ENCODE results near the gene ZNF202.
"Not testable (repeated sequence)": the region's sequence is repeated elsewhere in the genome, so short reads cannot be mapped to it uniquely, and the experiment has no call there.

The ZNF202 gene

GRCh38 chr11:123740787-123741158 is 687 bp downstream of the ZNF202 start:
- DNase-seq (ENCODE audit: low read depth in 3 of 3), result no peak

DNA sequence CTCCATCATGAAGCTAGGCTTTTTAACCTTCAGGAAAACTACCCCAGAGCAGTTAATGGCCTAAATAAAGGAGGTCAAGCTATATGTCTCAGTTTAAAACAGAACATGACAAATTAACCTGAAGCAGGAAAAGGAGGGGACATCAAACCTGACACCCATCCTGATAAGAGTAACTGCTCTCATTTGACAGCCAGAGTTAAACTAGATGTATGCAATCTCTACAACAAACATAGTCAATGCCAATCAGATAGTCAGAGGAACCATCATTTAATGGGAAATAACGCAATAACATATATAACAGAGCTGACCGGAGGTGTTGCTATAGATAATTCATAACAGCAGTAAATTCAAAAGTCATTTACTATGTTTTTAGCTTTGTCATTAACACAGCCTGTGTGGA is 3.1 kb downstream of the ZNF202 start:
- no peak for DNase-seq (ENCODE audit: low read depth in 3 of 3)

DNA sequence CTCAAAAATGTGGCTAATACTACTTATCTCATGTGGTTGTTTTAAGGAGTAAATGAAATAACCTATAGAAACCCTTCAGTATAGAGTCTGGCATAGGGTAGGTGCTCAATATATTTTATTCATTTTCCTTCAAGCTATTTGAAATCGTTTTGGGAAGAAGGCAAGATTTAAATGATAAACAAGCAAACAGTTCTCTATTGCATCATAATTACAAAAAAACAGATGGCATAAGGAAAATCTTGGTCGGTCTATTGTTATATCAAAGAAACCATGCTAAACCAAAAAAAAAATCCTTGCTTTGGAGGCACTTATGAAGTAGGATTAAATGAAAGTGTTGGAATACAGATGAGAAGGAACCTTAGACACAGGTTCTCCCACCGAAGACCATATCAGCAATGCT is 4.7 kb downstream of the ZNF202 start:
- DNase-seq (ENCODE audit: low read depth in 3 of 3), result no peak

GRCh38 chr11:123729602-123730001 is 11.9 kb downstream of the ZNF202 start:
- DNase-seq (ENCODE audit: low read depth in 3 of 3), result no peak

- no peak for DNase-seq (ENCODE audit: low read depth in 3 of 3)
Observed at GRCh38 chr11:123725995-123726655, 15.3 kb downstream of the ZNF202 start.

GRCh38 chr11:123719452-123719851 is 22.0 kb downstream of the ZNF202 start:
- no peak for DNase-seq (ENCODE audit: low read depth in 3 of 3)

GRCh38 chr11:123718469-123718868 is 23.0 kb downstream of the ZNF202 start:
- DNase-seq (ENCODE audit: low read depth in 3 of 3), result no peak

DNA sequence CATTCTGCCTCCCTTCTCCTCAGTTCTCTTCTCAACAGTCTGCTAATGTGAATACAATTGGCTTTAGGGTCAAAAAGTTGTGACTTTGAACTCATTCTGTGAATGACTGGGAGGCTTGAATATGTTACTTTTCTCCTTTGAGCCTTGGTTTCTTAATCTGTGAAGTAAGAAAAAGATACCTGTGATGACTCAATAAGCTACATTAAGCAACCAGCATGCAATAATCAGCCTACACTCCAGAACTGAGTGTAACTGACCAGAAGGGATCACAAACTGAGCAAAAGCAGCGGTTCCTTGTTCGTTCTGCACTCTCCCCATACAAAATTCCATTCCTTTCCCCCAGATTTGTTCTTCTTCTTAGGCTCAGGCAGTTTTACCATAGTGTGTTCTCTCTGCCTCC is 23.4 kb downstream of the ZNF202 start:
- DNase-seq (ENCODE audit: low read depth in 3 of 3), result no peak

- not testable (repeated sequence) for DNase-seq (ENCODE audit: low read depth in 3 of 3)
Observed at GRCh38 chr11:123712627-123713026, 28.8 kb downstream of the ZNF202 start.

DNA sequence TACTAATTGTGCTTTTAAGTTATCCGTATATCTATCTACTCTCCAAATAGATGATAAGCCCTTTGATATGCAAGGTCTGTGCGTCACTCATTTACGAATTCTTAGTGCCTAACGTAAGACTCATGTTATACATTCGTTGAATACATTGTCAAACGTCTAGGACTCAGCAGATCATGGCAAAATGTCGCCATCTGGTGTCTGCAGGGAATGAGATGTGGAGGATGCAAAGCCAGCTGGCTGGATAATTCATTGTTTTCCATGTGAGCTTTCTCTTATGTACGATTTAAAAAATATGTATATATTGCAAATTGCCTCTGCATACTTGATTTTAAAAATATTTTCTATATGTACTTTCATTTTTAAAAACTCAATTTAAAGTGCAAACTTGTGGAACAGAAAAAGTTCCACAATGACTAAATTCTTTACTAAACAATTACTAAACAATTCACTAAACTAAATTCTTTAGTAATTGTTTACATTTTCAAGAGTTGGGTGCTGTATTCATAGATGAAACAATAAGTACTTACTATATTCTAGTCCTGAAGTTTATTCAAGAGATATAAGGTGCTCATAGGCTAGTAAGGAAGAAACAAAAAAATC is 33.8 kb downstream of the ZNF202 start:
- peak; percentile 31 to 45 (median 33) for DNase-seq (ENCODE audit: low read depth in 3 of 3)

GRCh38 chr11:123707206-123707605 is 34.3 kb downstream of the ZNF202 start:
- no peak for DNase-seq (ENCODE audit: low read depth in 3 of 3)

DNA sequence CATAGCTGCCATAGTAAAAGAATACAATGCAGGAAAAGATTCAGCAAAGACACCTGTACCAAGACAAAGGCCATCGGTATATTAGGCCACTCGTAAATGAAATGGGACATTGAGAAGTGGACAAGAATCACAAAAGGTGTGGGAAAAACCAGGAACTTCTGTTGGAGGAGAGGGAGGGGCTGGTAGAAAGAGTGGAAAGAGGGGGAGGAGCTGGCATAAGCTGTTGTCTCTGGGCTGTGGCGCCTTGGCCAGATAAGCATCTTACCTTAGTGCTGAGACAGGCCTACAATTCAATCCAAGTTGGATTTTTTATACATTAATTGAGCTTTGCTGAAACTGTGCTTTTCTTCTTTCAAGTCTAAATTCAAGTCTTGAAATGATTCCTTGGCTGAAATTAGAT is 37.1 kb downstream of the ZNF202 start:
- no peak for DNase-seq (ENCODE audit: low read depth in 3 of 3)

GRCh38 chr11:123702696-123703095 is 38.8 kb downstream of the ZNF202 start:
- DNase-seq (ENCODE audit: low read depth in 3 of 3), result no peak

DNA sequence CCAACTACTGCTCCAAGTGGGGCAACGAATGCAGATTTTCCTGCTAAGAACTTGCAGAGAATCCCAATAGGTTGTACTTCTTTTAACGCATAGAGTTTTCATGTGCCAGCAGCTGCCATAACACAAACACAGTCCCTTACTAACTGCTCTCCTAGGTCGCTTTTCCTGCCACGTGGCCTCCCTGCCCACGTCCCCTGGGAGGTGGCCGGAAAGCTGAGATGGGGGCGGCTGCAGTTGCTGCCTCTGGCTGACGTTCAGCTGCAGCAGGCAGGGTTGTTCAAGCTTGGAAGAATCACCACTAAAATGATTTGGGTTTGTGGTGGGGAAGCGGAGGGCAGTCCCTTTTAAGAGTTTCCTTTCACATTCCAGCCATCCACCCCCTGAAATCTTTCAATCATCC is 39.3 kb downstream of the ZNF202 start:
- DNase-seq (ENCODE audit: low read depth in 3 of 3), result no peak

DNA sequence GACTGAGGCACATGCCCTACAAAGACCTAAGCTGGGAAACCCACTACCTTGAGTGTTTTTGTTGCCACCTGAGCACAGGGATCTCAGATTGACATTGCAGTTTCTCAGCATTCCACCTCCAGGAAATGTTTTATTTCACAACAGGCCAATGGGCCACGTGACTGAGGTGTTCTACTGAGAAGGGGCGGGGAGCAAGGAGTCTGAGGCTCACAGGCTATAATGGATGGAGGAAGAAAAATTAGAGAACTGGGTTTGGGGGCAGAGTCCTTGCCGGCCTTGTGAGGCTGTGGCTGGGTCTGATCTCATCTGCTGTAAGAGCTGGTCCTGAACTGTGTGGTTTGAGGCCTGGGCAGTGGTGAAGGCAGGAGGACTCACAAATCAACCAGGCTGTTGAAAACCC is 40.7 kb downstream of the ZNF202 start:
- DNase-seq (ENCODE audit: low read depth in 3 of 3), result no peak

GRCh38 chr11:123698546-123699127 is 42.8 kb downstream of the ZNF202 start:
- no peak for DNase-seq (ENCODE audit: low read depth in 3 of 3)

DNA sequence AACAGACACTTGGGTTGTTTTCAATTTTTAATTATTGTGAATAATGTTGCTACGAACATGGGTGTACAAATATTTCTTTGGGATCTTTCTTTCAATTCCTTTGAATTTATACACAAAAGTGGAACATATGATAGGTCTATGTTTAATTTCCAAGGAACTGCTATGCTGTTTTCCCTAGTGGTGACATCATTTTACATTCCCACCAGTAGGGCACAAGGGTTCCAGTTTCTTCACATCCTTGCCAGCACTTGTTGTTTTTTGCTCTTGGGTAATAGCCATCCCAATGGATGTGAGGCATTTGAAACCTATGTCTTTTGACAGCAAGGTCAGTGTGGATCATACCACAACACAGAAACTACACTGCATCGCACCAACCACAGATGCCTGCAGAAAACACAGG is 45.3 kb downstream of the ZNF202 start:
- DNase-seq (ENCODE audit: low read depth in 3 of 3), result no peak

DNA sequence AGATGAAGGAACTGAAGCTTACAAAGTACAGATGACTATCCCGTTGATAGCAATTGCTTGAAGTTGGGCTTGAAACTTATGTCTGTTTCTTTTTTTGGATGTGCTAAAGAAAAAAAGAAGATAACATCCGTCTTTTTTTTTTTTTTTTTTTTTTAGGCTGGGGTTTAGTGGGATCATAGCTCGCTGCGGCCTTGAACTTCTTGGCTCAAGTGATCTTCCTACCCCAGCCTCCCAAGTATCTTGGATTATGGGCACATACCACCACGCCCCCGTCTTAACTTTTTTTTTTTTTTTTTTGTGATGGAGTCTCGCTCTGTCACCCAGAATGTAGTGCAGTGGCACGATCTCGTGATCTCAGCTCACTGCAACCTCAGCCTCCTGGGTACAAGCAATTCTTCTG is 46.2 kb downstream of the ZNF202 start:
- DNase-seq (ENCODE audit: low read depth in 3 of 3), result no peak

DNA sequence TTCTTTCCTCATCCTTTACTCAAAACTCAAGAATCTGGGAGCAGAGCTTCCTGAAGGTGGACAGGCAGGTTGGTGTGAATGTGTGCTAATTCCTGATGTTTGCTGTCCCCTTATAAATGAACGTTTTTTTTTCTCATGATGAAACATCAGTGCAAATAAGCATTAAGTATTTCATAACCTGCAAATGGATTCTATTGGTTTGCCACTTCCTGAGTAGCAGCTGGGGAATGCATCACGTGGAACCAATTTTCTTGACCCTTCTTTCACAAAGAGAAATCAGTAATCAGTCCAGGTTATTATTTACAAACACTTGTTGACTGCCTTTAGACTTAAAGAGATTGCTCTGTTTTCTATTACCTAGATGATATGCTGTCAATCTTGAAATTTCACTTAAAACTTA is 46.9 kb downstream of the ZNF202 start:
- no peak for DNase-seq (ENCODE audit: low read depth in 3 of 3)

DNA sequence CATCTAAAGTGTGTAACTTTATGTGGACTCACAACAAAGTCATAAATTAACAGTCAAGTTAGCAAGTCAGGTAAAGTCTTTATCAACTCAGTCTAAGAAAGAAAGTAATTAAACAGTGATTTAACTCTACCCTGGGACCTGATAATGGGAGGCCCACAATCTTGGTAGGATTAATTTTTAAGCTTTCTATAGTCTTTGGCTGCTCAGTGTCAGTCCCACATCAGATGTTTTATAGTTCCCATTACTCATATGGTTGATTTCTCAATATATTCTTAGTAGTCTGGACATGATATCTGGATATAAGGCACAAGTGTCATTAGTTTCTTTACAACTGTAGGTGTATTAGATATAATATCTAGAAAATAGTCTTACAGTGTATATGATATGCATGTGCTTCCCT is 48.5 kb downstream of the ZNF202 start:
- no peak for DNase-seq (ENCODE audit: low read depth in 3 of 3)

DNA sequence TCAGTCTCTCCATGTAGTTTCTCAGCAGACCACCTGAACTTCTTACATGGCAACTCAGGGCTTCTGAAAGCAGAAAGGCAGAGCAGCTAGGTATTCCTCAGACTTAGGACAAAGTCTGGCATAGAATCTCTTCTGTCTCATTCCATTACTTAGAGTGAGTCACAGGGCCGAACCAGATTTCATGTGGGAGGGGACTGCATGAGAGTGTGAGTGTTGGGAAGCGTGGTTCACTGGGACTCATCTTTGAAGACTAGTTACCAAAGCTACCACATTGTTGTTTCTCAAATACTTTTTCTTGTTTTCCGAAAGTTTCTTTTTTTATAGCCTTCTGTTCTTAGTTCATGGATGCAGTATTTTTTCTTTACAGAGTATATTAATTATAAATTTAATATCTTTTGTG is 51.0 kb downstream of the ZNF202 start:
- peak in 2 of 3 donors; percentile 6 to 8 for DNase-seq (ENCODE audit: low read depth in 3 of 3)

GRCh38 chr11:123684601-123685000 is 56.9 kb downstream of the ZNF202 start:
- DNase-seq (ENCODE audit: low read depth in 3 of 3), result no peak

- DNase-seq (ENCODE audit: low read depth in 3 of 3), result no peak
Observed at GRCh38 chr11:123683428-123684170, 57.9 kb downstream of the ZNF202 start.
